ENCODE measurements around the gene MAP2K6. TPM values are rescaled to one million over a fixed set of nuclear protein-coding genes. Genes with fewer than 3 reads are reported as not detected.

Gene MAP2K6
- total RNA-seq, 1 experiment from 2014 or later = 12.2 TPM

GRCh38 chr17:69539781-69540319, 125.4 kb downstream of the MAP2K6 start:
- Histone ChIP-seq H4K20me1 (ENCODE audit: low read length) (no peaks in the 10 kb centered on the region), H3K36me3 (ENCODE audit: low read depth, low read length) (no peaks in the 10 kb centered on the region), H3K9me2 (replicated peaks; ENCODE audit: low read length) (no peaks in the 10 kb centered on the region), H2AFZ (ENCODE audit: low read length) (peak overlapping the region; percentile 55), H3K27me3 (ENCODE audit: low read length) (no peaks in the 10 kb centered on the region), H3K9ac (ENCODE audit: low read length) (peak overlapping the region; percentile 70), H3K9me3 (ENCODE audit: low read length) (no peaks in the 10 kb centered on the region), H3K4me2 (ENCODE audit: low read length) (peak overlapping the region; percentile 74), H3K27ac (ENCODE audit: low read length) (peak overlapping the region; percentile 96), H3F3A (ENCODE audit: low read length, unreplicated experiment) (peaks cover 18% of the 10 kb centered on the region), H3K4me1 (ENCODE audit: insufficient read depth, low read length) (peaks cover 27% of the 10 kb centered on the region), H3K79me2 (ENCODE audit: low read length) (no peaks in the 10 kb centered on the region), H3K4me3 (ENCODE audit: low read length) (peak overlapping the region; percentile 43)
- no TSS peak for BruUV-seq (replicated peaks)
- TF ChIP-seq EZH2phosphoT487 (IDR thresholded peaks at IDR 0.05; ENCODE audit: borderline replicate concordance, low read length) (no peak), CTCF (conservative IDR thresholded peaks at IDR 0.05; ENCODE audit: low read depth, low read length) (no peak), EZH2 (IDR thresholded peaks at IDR 0.05; ENCODE audit: low read length, unreplicated experiment) (no peak)
- peak; percentile 91 for ATAC-seq
- POLR2A ChIA-PET (ENCODE audit: unreplicated experiment) = interaction anchor here (0.5 to 1.1 kb wide), 6 partner anchors 21 to 248 kb away, joined by 3 to 5 read pairs (median 4); partner anchors contain the start of gene MAP2K6
- CTCF ChIA-PET = interaction anchor here (0.5 to 2.3 kb wide), 10 partner anchors 10 to 1164 kb away, joined by 3 to 19 read pairs (median 4); no protein-coding TSS in a partner anchor
- peak; percentile 96 for DNase-seq
- intact Hi-C loops (cut with micrococcal nuclease) = loop anchor here (1.0 to 5.0 kb wide), 3 partner anchors 35 to 867 kb away; no protein-coding TSS in a partner anchor

- BruUV-seq (replicated peaks) = no TSS peak
- intact Hi-C loops (cut with micrococcal nuclease) = loop anchor here (1.0 to 5.0 kb wide), 2 partner anchors 222 to 867 kb away; no protein-coding TSS in a partner anchor
- Histone ChIP-seq H2AFZ (ENCODE audit: low read length) (peak overlapping the region; percentile 55), H3K4me2 (ENCODE audit: low read length) (peak overlapping the region; percentile 74), H4K20me1 (ENCODE audit: low read length) (no peaks in the 10 kb centered on the region), H3K9me2 (replicated peaks; ENCODE audit: low read length) (no peaks in the 10 kb centered on the region), H3K9me3 (ENCODE audit: low read length) (no peaks in the 10 kb centered on the region), H3K27ac (ENCODE audit: low read length) (peak overlapping the region; percentile 96), H3K9ac (ENCODE audit: low read length) (peak overlapping the region; percentile 70), H3K4me1 (ENCODE audit: insufficient read depth, low read length) (peaks cover 27% of the 10 kb centered on the region), H3F3A (ENCODE audit: low read length, unreplicated experiment) (peaks cover 18% of the 10 kb centered on the region), H3K27me3 (ENCODE audit: low read length) (no peaks in the 10 kb centered on the region), H3K36me3 (ENCODE audit: low read depth, low read length) (no peaks in the 10 kb centered on the region), H3K79me2 (ENCODE audit: low read length) (no peaks in the 10 kb centered on the region), H3K4me3 (ENCODE audit: low read length) (peak overlapping the region; percentile 6; the same call in 1 of the 2 replicates)
- no peak; the same call in 1 of the 2 replicates for ATAC-seq
- ChIA-PET CTCF (interaction anchor here (0.6 to 2.3 kb wide), 6 partner anchors 10 to 630 kb away, joined by 3 to 19 read pairs (median 4); no protein-coding TSS in a partner anchor), POLR2A (ENCODE audit: unreplicated experiment) (interaction anchor here (0.5 to 1.1 kb wide), 5 partner anchors 21 to 226 kb away, joined by 3 to 4 read pairs (median 3); partner anchors contain the start of gene MAP2K6)
- TF ChIP-seq CTCF (conservative IDR thresholded peaks at IDR 0.05; ENCODE audit: low read depth, low read length) (no peak), EZH2phosphoT487 (IDR thresholded peaks at IDR 0.05; ENCODE audit: borderline replicate concordance, low read length) (no peak), EZH2 (IDR thresholded peaks at IDR 0.05; ENCODE audit: low read length, unreplicated experiment) (no peak)
- no peak for DNase-seq
These were observed 125.9 kb downstream of the MAP2K6 start for GRCh38 chr17:69540356-69540755.

GRCh38 chr17:69547230-69547629, 132.7 kb downstream of the MAP2K6 start:
- H3K9ac ChIP-seq (ENCODE audit: low read length) = no peak overlapping the region
- H3K79me2 ChIP-seq (ENCODE audit: low read length) = no peaks in the 10 kb centered on the region
- intact Hi-C loops (cut with micrococcal nuclease) = no loop called here
- ChIA-PET POLR2A (ENCODE audit: unreplicated experiment) (no interaction called here), CTCF (interaction anchor here (0.7 kb wide), 3 partner anchors 513 to 1082 kb away, joined by 3 to 7 read pairs (median 5); no protein-coding TSS in a partner anchor)
- H3F3A ChIP-seq (ENCODE audit: low read length, unreplicated experiment) = no peaks in the 10 kb centered on the region
- H4K20me1 ChIP-seq (ENCODE audit: low read length) = no peaks in the 10 kb centered on the region
- no peak for ATAC-seq
- no peaks in the 10 kb centered on the region for H3K36me3 ChIP-seq (ENCODE audit: low read depth, low read length)
- TF ChIP-seq CTCF (conservative IDR thresholded peaks at IDR 0.05; ENCODE audit: low read depth, low read length) = no peak
- no peak for TF ChIP-seq EZH2 (IDR thresholded peaks at IDR 0.05; ENCODE audit: low read length, unreplicated experiment)
- no peak for TF ChIP-seq EZH2phosphoT487 (IDR thresholded peaks at IDR 0.05; ENCODE audit: borderline replicate concordance, low read length)
- peaks cover 13% of the 10 kb centered on the region for H3K4me1 ChIP-seq (ENCODE audit: insufficient read depth, low read length)
- H3K27ac ChIP-seq (ENCODE audit: low read length) = no peak overlapping the region
- no peak overlapping the region for H3K4me3 ChIP-seq (ENCODE audit: low read length)
- H2AFZ ChIP-seq (ENCODE audit: low read length) = no peak overlapping the region
- no peaks in the 10 kb centered on the region for H3K27me3 ChIP-seq (ENCODE audit: low read length)
- no peaks in the 10 kb centered on the region for H3K9me2 ChIP-seq (replicated peaks; ENCODE audit: low read length)
- no peak overlapping the region for H3K4me2 ChIP-seq (ENCODE audit: low read length)
- BruUV-seq (replicated peaks) = no TSS peak
- DNase-seq = no peak
- H3K9me3 ChIP-seq (ENCODE audit: low read length) = no peaks in the 10 kb centered on the region

All from PC-3 (cell line).